PC-9 (cell line): ENCODE results near the gene CTNND2.

ENCODE experiments used
- EZH2 ChIP-seq: fragments of 200-600 bp; sonication (generic); IDR thresholded peaks from 2 replicates; pipeline ENCODE4 v1.8.0; 2017; ENCODE audit warnings: antibody characterized with exemption, low read depth
- TF ChIP-seq, protein P1 (sequence below): fragments of 200-600 bp; sonication (generic); conservative IDR thresholded peaks from 2 replicates; pipeline ENCODE4 v1.6.1; 2017; ENCODE audit warnings: mixed run types, antibody characterized with exemption, mild to moderate bottlenecking, moderate library complexity

DNA sequence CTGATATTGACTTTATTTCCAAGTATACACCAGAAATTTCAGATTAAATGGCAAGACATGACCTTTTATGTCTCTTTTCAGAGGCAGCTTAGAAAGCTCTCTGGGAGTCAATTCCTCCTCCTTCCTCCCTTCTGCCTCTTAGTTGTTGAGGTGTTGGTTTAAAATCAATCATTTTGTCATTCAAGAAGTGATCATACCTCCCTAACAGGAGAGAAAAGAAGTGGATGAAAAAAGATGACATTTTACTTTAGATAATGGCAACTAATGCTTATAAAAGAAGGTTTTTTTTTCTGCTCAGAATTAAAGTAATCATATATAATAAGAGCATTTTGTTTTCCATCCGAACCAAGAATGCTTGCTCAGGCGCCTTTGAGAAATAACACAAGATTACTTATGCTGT lies 448.7 kb downstream of the CTNND2 start:
- TF ChIP-seq, protein P1, sequence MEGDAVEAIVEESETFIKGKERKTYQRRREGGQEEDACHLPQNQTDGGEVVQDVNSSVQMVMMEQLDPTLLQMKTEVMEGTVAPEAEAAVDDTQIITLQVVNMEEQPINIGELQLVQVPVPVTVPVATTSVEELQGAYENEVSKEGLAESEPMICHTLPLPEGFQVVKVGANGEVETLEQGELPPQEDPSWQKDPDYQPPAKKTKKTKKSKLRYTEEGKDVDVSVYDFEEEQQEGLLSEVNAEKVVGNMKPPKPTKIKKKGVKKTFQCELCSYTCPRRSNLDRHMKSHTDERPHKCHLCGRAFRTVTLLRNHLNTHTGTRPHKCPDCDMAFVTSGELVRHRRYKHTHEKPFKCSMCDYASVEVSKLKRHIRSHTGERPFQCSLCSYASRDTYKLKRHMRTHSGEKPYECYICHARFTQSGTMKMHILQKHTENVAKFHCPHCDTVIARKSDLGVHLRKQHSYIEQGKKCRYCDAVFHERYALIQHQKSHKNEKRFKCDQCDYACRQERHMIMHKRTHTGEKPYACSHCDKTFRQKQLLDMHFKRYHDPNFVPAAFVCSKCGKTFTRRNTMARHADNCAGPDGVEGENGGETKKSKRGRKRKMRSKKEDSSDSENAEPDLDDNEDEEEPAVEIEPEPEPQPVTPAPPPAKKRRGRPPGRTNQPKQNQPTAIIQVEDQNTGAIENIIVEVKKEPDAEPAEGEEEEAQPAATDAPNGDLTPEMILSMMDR, result no peak
- TF ChIP-seq EZH2, result no peak
